Hepatocyte (in vitro differentiated cells): ENCODE results near the gene MYADML2. TPM values are rescaled to one million over a fixed set of nuclear protein-coding genes. Genes with fewer than 3 reads are reported as not detected.

Experiments
- DNase-seq: peaks from one replicate; pipeline ENCODE4 v3.0.0-alpha.2; 2016; ENCODE audit warnings: low spot score
- H2AFZ ChIP-seq: fragments of 200-600 bp; sonication (generic); 2 replicates; pipeline ENCODE4 v1.6.0; 2016; ENCODE audit warnings: antibody characterized with exemption, mild to moderate bottlenecking
- H3K27ac ChIP-seq: fragments of 200-600 bp; sonication (generic); 2 replicates; pipeline ENCODE4 v1.5.1; 2016; ENCODE audit warnings: mild to moderate bottlenecking
- H3K27me3 ChIP-seq: fragments of 200-600 bp; sonication (generic); 2 replicates; pipeline ENCODE4 v1.6.1; 2016
- H3K36me3 ChIP-seq: fragments of 200-600 bp; sonication (generic); replicated peaks from 2 replicates; pipeline ENCODE4 v1.5.1; 2016; ENCODE audit warnings: low read depth; ENCODE audit not compliant: insufficient read depth
- H3K4me1 ChIP-seq: fragments of 200-600 bp; sonication (generic); 2 replicates; pipeline ENCODE4 v1.5.1; 2016; ENCODE audit warnings: mild to moderate bottlenecking, moderate library complexity; ENCODE audit not compliant: insufficient read depth
- H3K4me2 ChIP-seq: fragments of 200-600 bp; sonication (generic); 2 replicates; pipeline ENCODE4 v1.6.0; 2016
- H3K4me3 ChIP-seq: fragments of 200-600 bp; sonication (generic); 2 replicates; pipeline ENCODE4 v1.5.1; 2016; ENCODE audit warnings: mild to moderate bottlenecking
- H3K79me2 ChIP-seq: fragments of 200-600 bp; sonication (generic); 2 replicates; pipeline ENCODE4 v1.6.0; 2017; ENCODE audit warnings: mild to moderate bottlenecking
- H3K9me2 ChIP-seq: fragments of 200-600 bp; sonication (generic); replicated peaks from 2 replicates; pipeline ENCODE4 v1.6.0; 2017; ENCODE audit warnings: mild to moderate bottlenecking; ENCODE audit not compliant: insufficient read depth
- H3K9me3 ChIP-seq: fragments of 200-600 bp; sonication (generic); 2 replicates; pipeline ENCODE4 v1.5.1; 2016; ENCODE audit warnings: low read depth, mild to moderate bottlenecking
- H4K20me1 ChIP-seq: fragments of 200-600 bp; sonication (generic); 2 replicates; pipeline ENCODE4 v1.6.0; 2016; ENCODE audit warnings: mild to moderate bottlenecking; ENCODE audit not compliant: insufficient read depth, poor library complexity, severe bottlenecking
- EZH2 ChIP-seq: fragments of 200-600 bp; sonication (generic); IDR thresholded peaks from 2 replicates; pipeline ENCODE4 v1.6.1; 2016; ENCODE audit warnings: antibody characterized with exemption, mild to moderate bottlenecking, borderline replicate concordance
- EZH2phosphoT487 ChIP-seq: fragments of 200-600 bp; sonication (generic); IDR thresholded peaks from one replicate; pipeline ENCODE4 v1.6.1; 2018; ENCODE audit warnings: antibody characterized with exemption, mild to moderate bottlenecking, low read depth, moderate library complexity; ENCODE audit not compliant: unreplicated experiment, severe bottlenecking
- WGBS: methylation state at CpG from one replicate; pipeline ENCODE4 v1.1.6; 2016; ENCODE audit warnings: low lambda C conversion rate; ENCODE audit errors: missing lambda C conversion rate; 5-methylcytosine and 5-hydroxymethylcytosine counted together
- polyA plus RNA-seq: library from polyadenylated mRNA; unstranded; fragments of >200 nt; fragmentation: Nextera tagmentation; extraction: Ambion mirVana; gene quantifications from 2 replicates; pipeline ENCODE4 v1.2.1, GENCODE V29; 2016
- total RNA-seq: library from RNA; depleted of rRNA; stranded (reverse); fragments of >200 nt; gene quantifications from 2 replicates; pipeline ENCODE4 v1.2.3, GENCODE V29; 2014
- TF ChIP-seq, protein P1 (sequence below): fragments of 200-600 bp; sonication (generic); IDR thresholded peaks from 2 replicates; pipeline ENCODE4 v1.5.1; 2016; ENCODE audit warnings: antibody characterized with exemption, mild to moderate bottlenecking; ENCODE audit not compliant: poor library complexity

MYADML2 gene
- total and polyA plus RNA-seq, 2 experiments from 2014 or later = 0.06 TPM; not detected in 1

GRCh38 chr17:81914103-81914850, 32.8 kb downstream of the MYADML2 start:
- WGBS = 97% methylated on average over 36 of the region's 36 CpGs
- no peaks in the 10 kb centered on the region for H3K36me3 ChIP-seq
- H4K20me1 ChIP-seq = peaks cover 13% of the 10 kb centered on the region

DNA sequence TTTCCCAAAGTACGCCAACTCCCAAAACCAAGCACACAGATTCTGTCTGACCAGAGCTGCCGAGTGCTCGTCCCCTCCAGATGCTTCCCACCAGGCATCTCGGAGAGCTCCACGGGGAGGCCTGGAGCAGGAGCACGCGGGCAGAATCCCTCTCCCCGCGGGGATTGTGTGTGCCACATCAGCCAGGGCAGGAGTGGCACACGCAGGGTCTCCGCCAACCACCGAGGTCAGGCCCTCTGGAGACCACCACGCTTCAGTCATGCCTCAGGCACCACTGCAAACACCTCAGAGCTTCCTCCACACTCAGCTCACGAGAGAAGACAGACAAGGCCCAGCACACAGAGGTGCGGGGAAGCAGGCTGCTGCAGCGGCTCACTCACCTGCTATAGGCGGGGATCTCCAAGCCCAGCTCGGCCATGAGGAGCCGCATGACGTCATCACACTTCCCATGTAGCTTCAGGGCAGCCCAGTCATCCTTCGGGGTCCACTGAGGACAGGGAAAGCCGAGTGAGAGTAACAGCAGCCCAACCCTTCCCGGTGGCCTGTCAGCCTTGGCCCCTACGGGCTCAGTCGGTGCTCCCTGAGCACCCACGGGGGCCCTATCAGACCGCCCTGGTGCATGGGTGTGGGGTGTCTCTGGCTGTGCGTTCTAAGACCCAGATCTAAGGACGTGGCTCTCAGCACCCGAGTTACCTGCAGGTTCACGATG, 33.5 kb downstream of the MYADML2 start:
- TF ChIP-seq EZH2 = no peak
- TF ChIP-seq EZH2phosphoT487 = no peak
- TF ChIP-seq, protein P1, sequence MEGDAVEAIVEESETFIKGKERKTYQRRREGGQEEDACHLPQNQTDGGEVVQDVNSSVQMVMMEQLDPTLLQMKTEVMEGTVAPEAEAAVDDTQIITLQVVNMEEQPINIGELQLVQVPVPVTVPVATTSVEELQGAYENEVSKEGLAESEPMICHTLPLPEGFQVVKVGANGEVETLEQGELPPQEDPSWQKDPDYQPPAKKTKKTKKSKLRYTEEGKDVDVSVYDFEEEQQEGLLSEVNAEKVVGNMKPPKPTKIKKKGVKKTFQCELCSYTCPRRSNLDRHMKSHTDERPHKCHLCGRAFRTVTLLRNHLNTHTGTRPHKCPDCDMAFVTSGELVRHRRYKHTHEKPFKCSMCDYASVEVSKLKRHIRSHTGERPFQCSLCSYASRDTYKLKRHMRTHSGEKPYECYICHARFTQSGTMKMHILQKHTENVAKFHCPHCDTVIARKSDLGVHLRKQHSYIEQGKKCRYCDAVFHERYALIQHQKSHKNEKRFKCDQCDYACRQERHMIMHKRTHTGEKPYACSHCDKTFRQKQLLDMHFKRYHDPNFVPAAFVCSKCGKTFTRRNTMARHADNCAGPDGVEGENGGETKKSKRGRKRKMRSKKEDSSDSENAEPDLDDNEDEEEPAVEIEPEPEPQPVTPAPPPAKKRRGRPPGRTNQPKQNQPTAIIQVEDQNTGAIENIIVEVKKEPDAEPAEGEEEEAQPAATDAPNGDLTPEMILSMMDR = no peak
- no peaks in the 10 kb centered on the region for H3K9me2 ChIP-seq
- H3K27ac ChIP-seq = peak overlapping the region; percentile 39
- peaks cover 6% of the 10 kb centered on the region for H4K20me1 ChIP-seq
- no peak overlapping the region for H3K4me2 ChIP-seq
- DNase-seq = no peak
- H3K79me2 ChIP-seq = peaks cover 44% of the 10 kb centered on the region
- H3K27me3 ChIP-seq = no peaks in the 10 kb centered on the region
- no peaks in the 10 kb centered on the region for H3K36me3 ChIP-seq
- H3K9me3 ChIP-seq = no peaks in the 10 kb centered on the region
- H2AFZ ChIP-seq = no peak overlapping the region
- no peak overlapping the region for H3K4me3 ChIP-seq
- WGBS = 98% methylated on average over 25 of the region's 31 CpGs
- peaks cover 32% of the 10 kb centered on the region for H3K4me1 ChIP-seq

More at GRCh38 chr17:81914103-81914850, 32.8 kb downstream of the MYADML2 start:
- Histone ChIP-seq H2AFZ (no peak overlapping the region), H3K4me1 (peaks cover 32% of the 10 kb centered on the region), H3K27me3 (no peaks in the 10 kb centered on the region), H3K4me2 (no peak overlapping the region), H3K79me2 (peaks cover 43% of the 10 kb centered on the region), H3K27ac (no peak overlapping the region), H3K4me3 (no peak overlapping the region), H3K9me3 (no peaks in the 10 kb centered on the region), H3K9me2 (no peaks in the 10 kb centered on the region)
- TF ChIP-seq EZH2phosphoT487 (no peak), EZH2 (no peak)
- TF ChIP-seq, protein P1 = no peak
- DNase-seq = no peak

DNA sequence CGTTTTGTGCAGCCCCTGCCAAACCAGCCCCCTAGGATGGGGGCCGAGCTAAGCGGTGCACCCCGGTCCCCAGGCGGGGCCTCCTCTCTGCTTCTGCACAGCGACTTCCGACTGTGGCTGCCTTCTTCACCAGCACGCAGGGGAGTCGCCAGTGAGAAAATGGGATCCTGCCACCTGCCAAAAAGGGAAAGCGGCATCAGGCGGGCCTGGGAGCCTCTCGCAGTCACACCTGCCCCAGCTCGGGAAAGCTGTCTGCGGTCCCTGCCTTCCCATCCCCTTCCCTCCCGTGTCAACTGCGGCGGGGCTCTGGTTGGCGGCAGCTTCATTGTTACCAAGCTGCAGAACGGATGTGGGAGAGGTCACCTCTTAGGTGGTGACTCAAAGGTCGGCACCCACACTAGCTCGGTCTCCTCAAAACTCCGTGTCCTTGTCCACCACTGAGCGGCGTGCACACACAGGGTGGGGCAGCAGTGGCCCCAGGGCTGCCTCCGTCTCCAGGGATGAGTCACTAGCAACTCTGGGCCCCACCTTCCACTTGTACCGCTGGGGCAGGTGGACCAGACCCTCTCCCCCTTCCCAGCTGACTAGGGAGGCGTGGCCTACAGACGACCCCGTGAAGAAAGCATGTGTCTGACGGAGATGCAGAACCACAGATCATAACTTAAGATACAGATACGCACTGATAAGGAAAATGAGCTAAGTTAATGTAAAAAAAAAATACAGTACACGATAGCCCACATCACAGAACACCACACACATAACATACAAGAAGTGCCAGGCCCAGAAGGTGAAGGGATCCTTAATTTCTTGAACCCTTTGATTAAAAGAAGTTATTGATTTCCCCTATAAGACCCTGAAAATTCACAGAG, 34.4 kb downstream of the MYADML2 start:
- Histone ChIP-seq H3K9me3 (no peaks in the 10 kb centered on the region), H3K27ac (peak overlapping the region; percentile 82), H3K4me1 (peaks cover 28% of the 10 kb centered on the region), H3K4me3 (no peak overlapping the region), H3K9me2 (no peaks in the 10 kb centered on the region), H3K27me3 (no peaks in the 10 kb centered on the region), H3K4me2 (no peak overlapping the region), H3K79me2 (peaks cover 47% of the 10 kb centered on the region), H2AFZ (no peak overlapping the region), H4K20me1 (peaks cover 4% of the 10 kb centered on the region), H3K36me3 (no peaks in the 10 kb centered on the region)
- DNase-seq = peak; percentile 75
- TF ChIP-seq, protein P1 = no peak
- TF ChIP-seq EZH2phosphoT487 = no peak
- no peak for TF ChIP-seq EZH2
- 91% methylated on average over 32 of the region's 32 CpGs for WGBS
